Fibroblast of gingiva (primary cell): Measurements from ENCODE around the gene FGF21.
"Not testable (repeated sequence)": the region's sequence is repeated elsewhere in the genome, so short reads cannot be mapped to it uniquely, and the experiment has no call there.

Experiments
- DNase-seq: peaks from one replicate; pipeline ENCODE4 v3.0.0-alpha.2; 2011; ENCODE audit warnings: low read depth

Gene FGF21

GRCh38 chr19:48751845-48752495 is 3.4 kb upstream of the FGF21 start:
- no peak for DNase-seq

- no peak for DNase-seq
Observed at GRCh38 chr19:48752496-48753365, 2.6 kb upstream of the FGF21 start, which contains the start of gene FUT1. Gene FUT1 (minus strand): TSS chr19:48752641. CDS start chr19:48751281, 1,360 bp downstream.

GRCh38 chr19:48755787-48756186 is 463 bp downstream of the FGF21 start:
- no peak for DNase-seq

- no peak for DNase-seq
Observed at GRCh38 chr19:48756212-48756611, 888 bp downstream of the FGF21 start.

- DNase-seq, result no peak
Observed at GRCh38 chr19:48756686-48757085, 1.4 kb downstream of the FGF21 start.

GRCh38 chr19:48757089-48757675 is 1.9 kb downstream of the FGF21 start:
- DNase-seq, result no peak

GRCh38 chr19:48757741-48758144 is 2.4 kb downstream of the FGF21 start:
- no peak for DNase-seq

- DNase-seq, result no peak
Observed at GRCh38 chr19:48760504-48761205, 5.3 kb downstream of the FGF21 start.

- DNase-seq, result not testable (repeated sequence)
Observed at GRCh38 chr19:48765816-48766215, 10.5 kb downstream of the FGF21 start.

GRCh38 chr19:48768171-48768753 is 12.9 kb downstream of the FGF21 start:
- DNase-seq, result not testable (repeated sequence)

GRCh38 chr19:48768994-48769713 is 13.8 kb downstream of the FGF21 start:
- no peak for DNase-seq

GRCh38 chr19:48770266-48770665 is 14.9 kb downstream of the FGF21 start:
- DNase-seq, result peak; percentile 49

- no peak for DNase-seq
Observed at GRCh38 chr19:48770734-48771472, 15.6 kb downstream of the FGF21 start.

GRCh38 chr19:48772503-48772953 is 17.2 kb downstream of the FGF21 start:
- peak; percentile 54 for DNase-seq

GRCh38 chr19:48777139-48777538 is 21.8 kb downstream of the FGF21 start:
- no peak for DNase-seq

GRCh38 chr19:48777720-48778119 is 22.4 kb downstream of the FGF21 start:
- DNase-seq, result no peak

- no peak for DNase-seq
Observed at GRCh38 chr19:48779636-48780035, 24.3 kb downstream of the FGF21 start.

GRCh38 chr19:48780631-48781391 is 25.5 kb downstream of the FGF21 start:
- no peak for DNase-seq

- peak; percentile 21 for DNase-seq
Observed at GRCh38 chr19:48784527-48784926, 29.2 kb downstream of the FGF21 start.

- DNase-seq, result not testable (repeated sequence)
Observed at GRCh38 chr19:48786422-48786821, 31.1 kb downstream of the FGF21 start.
